Fibroblast of skin of left quadriceps (primary cell): ENCODE data around the gene CEP350.

ENCODE experiments used
- DNase-seq, 2 experiments: peaks; one replicate each; pipeline ENCODE4 v3.0.0-alpha.2; 2013; ENCODE audit warnings: low read depth in 2 of 2

Gene CEP350, protein sequence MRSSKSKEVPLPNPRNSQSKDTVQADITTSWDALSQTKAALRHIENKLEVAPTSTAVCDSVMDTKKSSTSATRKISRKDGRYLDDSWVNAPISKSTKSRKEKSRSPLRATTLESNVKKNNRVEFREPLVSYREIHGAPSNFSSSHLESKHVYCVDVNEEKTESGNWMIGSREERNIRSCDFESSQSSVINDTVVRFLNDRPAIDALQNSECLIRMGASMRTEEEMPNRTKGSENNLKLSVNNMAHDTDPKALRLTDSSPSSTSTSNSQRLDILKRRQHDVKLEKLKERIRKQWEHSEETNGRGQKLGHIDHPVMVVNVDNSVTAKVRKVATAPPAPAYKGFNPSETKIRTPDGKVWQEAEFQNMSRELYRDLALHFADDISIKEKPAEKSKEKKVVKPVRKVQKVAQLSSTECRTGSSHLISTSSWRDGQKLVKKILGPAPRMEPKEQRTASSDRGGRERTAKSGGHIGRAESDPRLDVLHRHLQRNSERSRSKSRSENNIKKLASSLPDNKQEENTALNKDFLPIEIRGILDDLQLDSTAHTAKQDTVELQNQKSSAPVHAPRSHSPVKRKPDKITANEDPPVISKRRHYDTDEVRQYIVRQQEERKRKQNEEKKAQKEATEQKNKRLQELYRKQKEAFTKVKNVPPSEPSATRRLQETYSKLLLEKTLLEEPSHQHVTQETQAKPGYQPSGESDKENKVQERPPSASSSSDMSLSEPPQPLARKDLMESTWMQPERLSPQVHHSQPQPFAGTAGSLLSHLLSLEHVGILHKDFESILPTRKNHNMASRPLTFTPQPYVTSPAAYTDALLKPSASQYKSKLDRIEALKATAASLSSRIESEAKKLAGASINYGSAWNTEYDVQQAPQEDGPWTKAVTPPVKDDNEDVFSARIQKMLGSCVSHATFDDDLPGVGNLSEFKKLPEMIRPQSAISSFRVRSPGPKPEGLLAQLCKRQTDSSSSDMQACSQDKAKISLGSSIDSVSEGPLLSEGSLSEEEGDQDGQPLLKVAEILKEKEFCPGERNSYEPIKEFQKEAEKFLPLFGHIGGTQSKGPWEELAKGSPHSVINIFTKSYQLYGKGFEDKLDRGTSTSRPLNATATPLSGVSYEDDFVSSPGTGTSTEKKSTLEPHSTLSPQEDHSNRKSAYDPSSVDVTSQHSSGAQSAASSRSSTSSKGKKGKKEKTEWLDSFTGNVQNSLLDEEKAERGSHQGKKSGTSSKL (N-terminal part only)

DNA sequence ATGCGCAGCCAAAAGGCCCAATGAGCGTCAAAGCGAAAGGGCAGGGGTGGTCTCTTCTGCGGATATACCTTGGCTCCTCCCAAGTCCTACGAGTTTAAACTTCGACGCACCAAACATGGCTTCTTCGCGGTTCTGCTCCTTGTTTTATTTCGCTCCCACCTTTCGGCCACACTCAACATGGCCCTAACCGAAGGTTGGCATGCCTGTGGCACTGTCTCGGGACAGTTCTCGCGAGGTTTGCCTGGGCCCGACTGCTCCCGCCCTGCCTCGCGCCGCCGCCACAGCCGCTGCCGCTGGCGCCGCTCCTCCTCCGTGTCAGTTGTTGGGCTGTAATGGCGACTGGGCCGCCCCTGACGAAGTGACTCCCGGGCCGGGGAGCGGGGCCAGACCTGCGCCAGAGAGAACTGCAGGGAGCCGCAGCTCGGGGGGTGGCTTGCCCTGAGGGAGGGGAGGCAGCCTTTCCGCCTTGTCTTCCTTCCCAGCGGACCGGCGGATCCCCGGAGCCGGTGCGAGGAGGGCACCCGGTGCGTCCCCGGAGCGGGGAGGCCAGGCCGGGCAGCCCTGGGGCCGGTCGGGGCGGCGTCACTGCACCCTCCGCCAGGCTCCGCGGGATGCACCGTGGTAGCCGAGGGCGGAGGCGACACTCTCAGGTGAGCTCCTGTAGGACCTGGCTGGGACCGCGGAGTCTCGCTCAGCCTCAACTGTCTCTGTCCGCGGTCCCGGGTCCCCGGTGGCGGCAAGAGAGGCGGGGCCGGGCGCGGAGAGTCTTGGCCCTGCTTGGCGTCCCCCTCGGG lies at the start of gene CEP350:
Gene CEP350 (plus strand): TSS at position 318 of the 794 bp plus-strand sequence. CDS start 31,372 bp downstream, outside the sequence.
- DNase-seq: peak; percentile 99

DNA sequence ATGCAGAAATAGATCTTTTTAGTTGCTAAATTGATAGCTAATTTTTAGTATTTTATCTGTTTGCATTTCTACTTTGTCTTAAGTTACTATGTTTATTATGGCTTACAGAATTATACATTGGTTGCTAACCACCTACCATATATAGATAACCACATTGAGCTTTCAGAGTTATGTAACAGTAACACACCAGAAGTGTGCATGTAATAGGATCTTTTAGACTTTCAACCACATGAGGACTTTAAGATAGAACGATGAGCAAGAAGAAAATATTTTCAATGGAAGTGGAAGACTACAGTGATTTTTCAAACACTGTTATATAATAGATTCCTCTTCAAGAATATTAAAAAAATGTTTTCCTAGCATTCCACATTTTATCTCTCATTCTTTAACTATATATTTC lies 43.7 kb upstream of the CEP350 start:
- DNase-seq: no peak

DNA sequence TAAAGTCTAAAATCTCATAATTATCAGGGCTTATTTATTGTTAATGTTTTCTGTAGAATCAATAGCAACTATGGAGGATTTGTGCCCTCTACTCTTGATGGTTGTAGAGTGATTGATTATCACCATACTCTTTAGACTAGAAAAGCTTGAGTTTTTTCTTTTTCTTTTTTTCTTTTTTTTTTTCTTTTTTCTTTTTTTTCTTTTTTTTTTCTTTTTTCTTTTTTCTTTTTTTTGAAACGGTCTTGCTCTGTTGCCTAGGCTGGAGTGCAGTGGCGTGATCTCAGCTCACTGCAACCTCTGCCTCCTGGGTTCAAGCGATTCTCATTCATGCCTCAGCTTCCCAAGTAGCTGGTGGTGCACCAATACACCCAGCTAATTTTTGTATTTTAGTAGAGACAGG lies 42.8 kb upstream of the CEP350 start:
- DNase-seq: no peak

DNA sequence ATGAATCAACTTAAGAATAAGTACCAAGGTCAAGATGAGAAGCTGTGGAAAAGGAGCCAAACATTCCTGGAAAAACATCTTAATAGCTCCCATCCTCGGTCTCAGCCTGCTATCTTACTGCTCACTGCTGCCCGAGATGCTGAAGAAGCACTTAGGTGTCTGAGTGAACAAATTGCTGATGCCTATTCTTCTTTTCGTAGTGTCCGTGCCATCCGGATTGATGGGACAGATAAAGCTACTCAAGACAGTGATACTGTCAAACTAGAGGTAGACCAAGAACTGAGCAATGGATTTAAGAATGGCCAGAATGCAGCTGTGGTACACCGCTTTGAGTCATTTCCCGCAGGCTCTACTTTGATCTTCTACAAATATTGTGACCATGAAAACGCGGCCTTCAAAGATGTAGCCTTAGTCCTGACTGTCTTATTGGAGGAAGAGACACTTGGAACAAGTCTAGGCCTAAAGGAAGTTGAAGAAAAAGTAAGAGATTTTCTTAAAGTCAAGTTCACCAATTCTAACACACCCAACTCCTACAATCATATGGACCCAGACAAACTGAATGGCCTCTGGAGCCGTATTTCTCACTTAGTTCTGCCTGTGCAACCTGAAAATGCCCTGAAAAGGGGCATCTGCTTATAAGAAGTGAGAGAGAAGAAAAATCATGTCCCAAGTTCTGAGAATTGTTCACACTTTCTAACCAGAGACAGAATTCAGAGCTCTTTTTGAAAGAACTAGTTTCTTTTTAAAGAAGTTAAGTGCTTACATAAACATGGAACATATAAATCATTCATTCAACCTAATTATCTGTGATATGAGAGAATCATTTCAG lies 36.8 kb upstream of the CEP350 start:
- no peak for DNase-seq

- no peak for DNase-seq
Measured at GRCh38 chr1:179921472-179921871, 33.1 kb upstream of the CEP350 start.

DNA sequence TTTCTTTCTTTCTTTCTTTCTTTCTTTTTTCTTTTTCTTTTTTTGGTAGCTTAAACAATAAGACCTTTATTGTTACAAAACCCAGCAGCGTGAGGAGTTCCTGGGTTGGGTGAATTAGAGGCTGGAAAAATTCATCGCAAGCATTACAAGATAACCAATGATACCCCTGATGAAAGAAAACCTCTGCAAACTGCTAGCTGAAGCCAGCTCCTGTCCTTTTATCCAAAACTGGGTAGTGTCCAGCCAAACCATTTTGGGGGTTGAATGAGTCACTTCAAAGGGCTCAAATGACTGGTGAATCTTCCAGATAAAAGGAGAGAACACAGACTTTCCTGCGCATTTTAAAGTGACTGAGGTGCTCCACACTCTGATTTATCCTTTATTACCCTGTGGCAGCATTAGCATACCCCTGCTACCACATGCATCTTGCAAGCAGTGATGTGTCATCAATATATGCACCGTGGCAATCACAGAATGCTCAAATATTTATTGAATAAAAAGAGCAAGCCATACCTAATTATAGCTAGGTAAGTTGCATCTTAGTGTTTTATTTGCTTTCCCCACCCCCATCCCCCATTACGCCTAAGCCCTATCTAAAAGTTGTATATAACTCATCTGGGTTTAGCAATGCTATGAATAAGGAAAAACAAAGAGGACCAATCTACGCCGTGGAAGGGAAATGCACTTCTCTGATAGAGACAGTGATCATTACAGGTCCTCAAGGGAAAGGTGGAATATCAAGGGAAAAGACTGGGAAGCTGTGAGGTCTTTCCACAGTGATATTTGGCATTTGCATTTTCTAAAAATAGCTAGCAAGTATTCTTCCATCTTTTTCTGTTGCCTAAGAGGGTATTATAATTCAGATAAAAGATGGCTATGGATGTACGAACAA lies 32.4 kb upstream of the CEP350 start:
- no peak for DNase-seq

DNA sequence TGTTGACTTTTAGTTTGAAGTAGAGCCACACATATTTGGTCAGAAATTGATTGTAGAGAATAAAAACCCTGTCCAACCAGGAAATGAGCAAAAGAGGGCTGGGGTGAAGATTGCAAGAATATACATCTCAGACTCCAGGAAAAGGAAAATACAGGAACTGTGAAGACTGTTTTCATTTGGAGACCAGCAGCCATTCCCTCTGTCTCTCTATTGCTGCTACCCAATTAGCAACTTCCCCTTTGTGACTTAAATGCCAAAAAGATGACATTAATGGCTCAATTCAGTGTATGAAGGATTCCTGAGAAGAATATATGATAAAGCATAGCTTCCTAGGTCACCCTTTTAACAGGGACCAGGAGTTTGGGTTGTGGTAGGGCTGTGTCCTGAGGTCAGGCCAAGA lies 31.6 kb upstream of the CEP350 start:
- no peak for DNase-seq

DNA sequence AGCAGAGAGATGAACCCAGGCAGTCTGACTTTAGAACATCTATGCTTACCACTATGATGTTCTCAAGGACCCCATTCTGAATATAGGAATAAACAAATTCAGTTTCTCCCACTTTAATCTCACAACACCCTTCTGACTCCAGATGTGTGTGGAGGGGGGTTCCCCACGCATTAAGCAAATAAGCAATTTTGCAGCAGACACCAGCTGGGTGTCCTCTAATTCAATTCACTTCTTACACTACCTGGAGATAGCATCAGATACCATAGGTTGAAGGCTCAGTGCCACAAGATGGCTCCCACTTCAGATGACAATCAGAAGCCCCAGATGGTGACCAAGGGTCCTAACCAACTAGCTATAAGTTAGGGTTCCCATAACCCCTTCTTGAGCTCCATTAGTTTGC lies 30.3 kb upstream of the CEP350 start:
- no peak for DNase-seq

DNA sequence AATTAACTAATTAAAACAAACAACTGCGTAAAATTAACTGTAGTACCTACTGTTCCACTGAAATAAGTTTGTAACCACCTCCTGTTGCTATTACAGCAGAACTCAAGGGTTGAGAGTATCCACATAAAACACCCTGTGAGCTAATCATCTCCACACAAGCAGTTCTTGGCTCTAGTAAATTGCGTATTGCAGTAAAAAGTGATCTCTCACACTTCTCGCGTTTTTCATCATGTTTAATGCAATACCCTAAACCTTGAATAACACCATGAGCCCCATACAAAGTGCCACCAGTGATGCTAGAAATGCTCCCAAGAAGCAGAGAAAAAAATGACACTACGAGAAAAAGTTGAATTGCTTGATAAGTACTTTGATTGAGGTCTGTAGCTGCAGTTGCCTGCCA lies 29.3 kb upstream of the CEP350 start:
- DNase-seq: no peak

GRCh38 chr1:179925922-179926849 lies 28.4 kb upstream of the CEP350 start:
- DNase-seq: peak; percentile 83 to 87

- DNase-seq: no peak
Measured at GRCh38 chr1:179926850-179927205, 27.8 kb upstream of the CEP350 start.

- DNase-seq: no peak
Measured at GRCh38 chr1:179929955-179930798, 24.4 kb upstream of the CEP350 start.

GRCh38 chr1:179930867-179931266 lies 23.7 kb upstream of the CEP350 start:
- no peak for DNase-seq

GRCh38 chr1:179933219-179933618 lies 21.4 kb upstream of the CEP350 start:
- no peak for DNase-seq

DNA sequence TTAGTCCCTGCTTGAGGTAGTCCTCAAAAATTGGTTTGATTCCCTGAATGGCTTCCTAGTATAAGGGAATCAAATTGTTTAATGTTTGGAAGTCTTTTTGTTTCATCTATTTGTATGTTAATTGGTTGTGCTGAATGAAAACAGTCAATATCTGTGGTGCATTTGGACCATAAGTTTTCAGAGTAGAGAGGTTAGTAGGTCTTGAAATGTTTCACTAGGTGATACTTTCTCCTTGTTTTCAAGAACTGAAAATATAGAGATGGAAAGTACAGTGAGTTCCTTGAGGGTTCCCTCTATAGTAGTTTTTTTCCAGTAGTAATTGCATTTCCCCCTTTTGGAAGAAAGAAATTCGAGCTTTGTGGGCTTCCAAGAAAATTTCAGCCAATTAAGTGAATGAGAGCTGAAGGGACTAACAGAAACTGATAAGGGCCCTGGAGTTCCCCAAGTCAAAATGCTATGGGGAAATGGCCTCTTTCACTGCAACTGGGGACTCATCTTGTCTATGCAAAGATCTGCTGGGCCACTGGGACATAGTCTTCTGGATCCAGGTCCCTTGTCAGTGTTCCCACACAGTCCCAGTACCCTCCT lies 18.6 kb upstream of the CEP350 start:
- no peak for DNase-seq

- DNase-seq: no peak
Measured at GRCh38 chr1:179937668-179938254, 16.8 kb upstream of the CEP350 start.

- DNase-seq: no peak
Measured at GRCh38 chr1:179938752-179939151, 15.9 kb upstream of the CEP350 start.
